ENCODE results near the gene ARG2. TPM values are rescaled to one million over a fixed set of nuclear protein-coding genes. Genes with fewer than 3 reads are reported as not detected.
A peak's percentile ranks its signal among the peaks of the same experiment; 100 is the strongest.

The ARG2 gene
- total RNA-seq, 1 donor from 2014 or later, result 25.9 TPM

- peak within 1 kb of the TSS; percentile 74 for H3K4me3 ChIP-seq (ENCODE audit: low read depth, low read length)
- no peak for TF ChIP-seq CTCF (conservative IDR thresholded peaks at IDR 0.05; ENCODE audit: low read depth, low read length)
- DNase-seq (ENCODE audit: low read depth), result no peak
Measured at GRCh38 chr14:67695394-67695949, 75.8 kb downstream of the ARG2 start, which contains the start of gene RDH11. Gene RDH11, minus strand, starts transcription at chr14:67695764. Its CDS starts 61 bp downstream, at chr14:67695703.

- no peak overlapping the region for H3K4me3 ChIP-seq (ENCODE audit: low read depth, low read length)
- no peak for DNase-seq (ENCODE audit: low read depth)
- TF ChIP-seq CTCF (conservative IDR thresholded peaks at IDR 0.05; ENCODE audit: low read depth, low read length), result no peak
Measured at GRCh38 chr14:67697006-67697405, 77.3 kb downstream of the ARG2 start.

GRCh38 chr14:67698179-67698578 lies 78.5 kb downstream of the ARG2 start:
- no peak for DNase-seq (ENCODE audit: low read depth)
- no peak for TF ChIP-seq CTCF (conservative IDR thresholded peaks at IDR 0.05; ENCODE audit: low read depth, low read length)
- H3K4me3 ChIP-seq (ENCODE audit: low read depth, low read length), result no peak overlapping the region

Other genes starting within 250 kb of the ARG2 start
- gene PLEK2, start 207.8 kb upstream of the ARG2 start, total RNA-seq, result 35.5 and 71.3 TPM in 2 replicates
- 0.14 and 2.2 TPM in 2 replicates for gene TMEM229B, start 131.2 kb upstream of the ARG2 start, total RNA-seq
- 6.3 and 7.6 TPM in 2 replicates for gene PLEKHH1, start 86.6 kb upstream of the ARG2 start, total RNA-seq
- gene PIGH, start 19.7 kb upstream of the ARG2 start, total RNA-seq, result 13.9 and 19.9 TPM in 2 replicates
- 40.4 and 46.2 TPM in 2 replicates for gene VTI1B, start 54.7 kb downstream of the ARG2 start, total RNA-seq
- 76.0 and 101 TPM in 2 replicates for gene RDH11, start 75.8 kb downstream of the ARG2 start, total RNA-seq
- 0.51 TPM in 1 of 2 replicates, not detected in the other for gene RDH12, start 82.0 kb downstream of the ARG2 start, total RNA-seq
- 11.4 and 11.9 TPM in 2 replicates for gene ZFYVE26, start 196.7 kb downstream of the ARG2 start, total RNA-seq
- gene RAD51B, start 199.9 kb downstream of the ARG2 start, total RNA-seq, result 6.2 and 6.3 TPM in 2 replicates